ENCODE results near the gene SGCD. TPM values are rescaled to one million over a fixed set of nuclear protein-coding genes. Genes with fewer than 3 reads are reported as not detected.

SGCD gene
- total and polyA plus RNA-seq, 2 experiments from 2014 or later, result 0.77 to 1.3 TPM

DNA sequence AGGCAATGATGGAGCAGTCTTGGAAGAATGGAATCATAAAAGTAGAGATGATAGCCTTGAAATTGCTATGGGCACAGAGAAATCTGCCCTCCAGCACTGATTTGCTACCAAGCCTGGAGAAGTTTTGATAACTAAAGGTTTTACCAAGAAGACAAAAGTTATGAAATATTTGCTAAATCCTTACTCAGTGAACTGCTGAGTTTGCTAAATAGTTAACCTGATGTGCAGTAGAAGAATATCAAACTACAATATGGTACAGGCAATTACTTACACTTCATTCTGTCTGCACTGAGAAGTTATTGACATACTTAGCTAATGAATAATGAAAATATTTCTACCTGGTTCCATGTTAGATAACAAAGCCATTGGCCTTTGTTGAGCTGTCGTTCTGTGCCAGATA is 124.5 kb downstream of the SGCD start:
- Histone ChIP-seq H3K9me3 (ENCODE audit: low read depth) (no peaks in the 10 kb centered on the region), H3K4me1 (ENCODE audit: low read depth) (no peaks in the 10 kb centered on the region), H3K4me3 (no peak overlapping the region), H3K27ac (no peak overlapping the region), H3K36me3 (no peaks in the 10 kb centered on the region), H3K27me3 (no peaks in the 10 kb centered on the region)
- TF ChIP-seq, protein P1, sequence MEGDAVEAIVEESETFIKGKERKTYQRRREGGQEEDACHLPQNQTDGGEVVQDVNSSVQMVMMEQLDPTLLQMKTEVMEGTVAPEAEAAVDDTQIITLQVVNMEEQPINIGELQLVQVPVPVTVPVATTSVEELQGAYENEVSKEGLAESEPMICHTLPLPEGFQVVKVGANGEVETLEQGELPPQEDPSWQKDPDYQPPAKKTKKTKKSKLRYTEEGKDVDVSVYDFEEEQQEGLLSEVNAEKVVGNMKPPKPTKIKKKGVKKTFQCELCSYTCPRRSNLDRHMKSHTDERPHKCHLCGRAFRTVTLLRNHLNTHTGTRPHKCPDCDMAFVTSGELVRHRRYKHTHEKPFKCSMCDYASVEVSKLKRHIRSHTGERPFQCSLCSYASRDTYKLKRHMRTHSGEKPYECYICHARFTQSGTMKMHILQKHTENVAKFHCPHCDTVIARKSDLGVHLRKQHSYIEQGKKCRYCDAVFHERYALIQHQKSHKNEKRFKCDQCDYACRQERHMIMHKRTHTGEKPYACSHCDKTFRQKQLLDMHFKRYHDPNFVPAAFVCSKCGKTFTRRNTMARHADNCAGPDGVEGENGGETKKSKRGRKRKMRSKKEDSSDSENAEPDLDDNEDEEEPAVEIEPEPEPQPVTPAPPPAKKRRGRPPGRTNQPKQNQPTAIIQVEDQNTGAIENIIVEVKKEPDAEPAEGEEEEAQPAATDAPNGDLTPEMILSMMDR (IDR thresholded peaks at IDR 0.05; ENCODE audit: low read depth, low read length), result no peak
- no peak for DNase-seq (ENCODE audit: low read depth in 1 of 2, low spot score in 1 of 2)

DNA sequence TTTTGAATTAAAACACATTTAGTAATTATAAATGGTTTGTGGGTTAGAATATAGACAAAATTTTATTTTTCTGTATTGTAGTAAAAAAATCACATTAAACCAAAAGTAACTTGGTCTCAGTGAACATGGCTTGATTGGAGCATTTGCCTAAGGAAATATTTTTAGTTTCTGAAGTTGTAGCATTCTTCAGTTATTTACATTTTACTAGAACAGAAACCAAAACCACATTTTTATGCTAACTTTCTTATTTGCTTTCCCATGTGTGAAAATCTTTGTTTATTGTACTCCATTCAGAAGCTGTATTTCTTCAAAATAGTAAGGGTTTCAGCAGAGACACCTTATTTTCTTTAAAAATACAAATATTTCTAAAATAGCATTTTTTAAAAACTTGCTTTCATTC is 129.9 kb downstream of the SGCD start:
- Histone ChIP-seq H3K36me3 (no peaks in the 10 kb centered on the region), H3K27me3 (no peaks in the 10 kb centered on the region), H3K4me1 (ENCODE audit: low read depth) (no peaks in the 10 kb centered on the region), H3K9me3 (ENCODE audit: low read depth) (no peaks in the 10 kb centered on the region), H3K27ac (no peak overlapping the region), H3K4me3 (no peak overlapping the region)
- TF ChIP-seq, protein P1 (IDR thresholded peaks at IDR 0.05; ENCODE audit: low read depth, low read length), result no peak
- DNase-seq (ENCODE audit: low read depth in 1 of 2, low spot score in 1 of 2), result no peak

DNA sequence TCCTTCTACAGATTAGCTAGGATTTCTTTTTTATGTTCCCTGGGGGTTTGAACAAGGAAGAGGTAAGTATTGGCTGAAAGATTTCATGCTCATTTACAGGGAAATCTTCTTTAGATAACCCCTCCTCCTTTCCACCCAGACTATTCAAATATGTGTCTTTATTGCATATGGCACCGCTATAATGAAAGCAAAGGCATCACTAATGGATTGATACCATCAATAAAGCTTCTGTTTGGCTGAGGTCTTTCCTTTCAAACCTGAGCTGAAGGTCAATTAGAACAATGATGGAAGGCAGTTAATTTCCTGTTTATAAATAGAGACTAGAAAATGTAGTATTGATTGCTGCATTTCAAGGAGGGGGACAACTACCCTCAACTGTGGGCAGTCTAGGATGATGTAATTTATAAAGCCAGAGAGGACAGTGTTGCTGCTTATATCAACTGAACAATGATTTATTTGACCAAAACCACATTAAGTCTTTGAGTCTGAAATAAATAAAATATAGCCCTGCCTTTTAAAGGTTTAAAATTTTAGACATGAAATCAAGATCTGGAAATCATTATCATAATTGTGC is 132.9 kb downstream of the SGCD start:
- Histone ChIP-seq H3K4me3 (no peak overlapping the region), H3K27ac (no peak overlapping the region), H3K27me3 (no peaks in the 10 kb centered on the region), H3K9me3 (ENCODE audit: low read depth) (no peaks in the 10 kb centered on the region), H3K4me1 (ENCODE audit: low read depth) (no peaks in the 10 kb centered on the region), H3K36me3 (no peaks in the 10 kb centered on the region)
- TF ChIP-seq, protein P1 (IDR thresholded peaks at IDR 0.05; ENCODE audit: low read depth, low read length), result no peak
- DNase-seq (ENCODE audit: low read depth in 1 of 2, low spot score in 1 of 2), result no peak

DNA sequence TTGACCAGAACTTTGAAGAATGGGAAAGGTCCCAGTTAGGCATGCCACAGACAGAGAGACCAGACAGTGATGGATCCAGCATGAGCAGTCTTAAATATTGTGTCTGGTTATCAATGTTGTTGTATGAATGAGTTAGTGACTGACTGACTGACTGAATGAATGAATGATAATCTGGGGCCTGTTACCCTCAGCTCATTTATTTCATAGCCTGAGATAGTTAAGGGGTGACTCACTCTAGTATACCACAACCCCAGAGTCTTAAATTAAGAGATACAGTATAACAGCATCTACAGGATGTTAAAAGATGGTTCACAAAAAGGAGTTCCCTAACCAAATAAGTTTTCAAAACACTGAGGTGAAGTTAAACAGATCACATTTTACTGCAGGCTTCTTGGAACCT is 133.5 kb downstream of the SGCD start:
- DNase-seq (ENCODE audit: low read depth in 1 of 2, low spot score in 1 of 2), result no peak
- H3K27me3 ChIP-seq, result no peaks in the 10 kb centered on the region
- H3K4me3 ChIP-seq, result no peak overlapping the region
- H3K9me3 ChIP-seq (ENCODE audit: low read depth), result no peaks in the 10 kb centered on the region
- no peak overlapping the region for H3K27ac ChIP-seq
- TF ChIP-seq, protein P1 (IDR thresholded peaks at IDR 0.05; ENCODE audit: low read depth, low read length), result no peak
- H3K36me3 ChIP-seq, result no peaks in the 10 kb centered on the region
- H3K4me1 ChIP-seq (ENCODE audit: low read depth), result no peaks in the 10 kb centered on the region

DNA sequence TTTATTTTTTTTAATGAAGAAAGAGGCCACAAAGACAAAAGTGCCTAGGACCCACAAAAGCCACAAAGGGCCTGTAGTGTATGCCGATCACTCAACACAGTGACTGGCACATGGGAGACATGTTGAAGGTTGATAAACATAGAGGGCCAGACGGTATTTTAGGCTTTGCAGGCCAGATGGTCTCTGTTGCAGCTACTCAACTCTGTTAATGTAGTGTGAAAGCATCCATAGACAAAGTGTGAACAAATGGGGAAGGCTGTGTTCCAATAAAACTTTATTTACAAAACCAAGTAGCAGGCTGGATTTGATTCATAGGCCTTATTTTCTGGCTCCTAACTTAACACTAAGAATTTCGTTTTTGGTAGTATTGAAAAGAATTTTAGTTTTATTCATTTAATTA is 139.9 kb downstream of the SGCD start:
- Histone ChIP-seq H3K36me3 (no peaks in the 10 kb centered on the region), H3K4me3 (no peak overlapping the region), H3K9me3 (ENCODE audit: low read depth) (no peaks in the 10 kb centered on the region), H3K4me1 (ENCODE audit: low read depth) (no peaks in the 10 kb centered on the region), H3K27ac (no peak overlapping the region), H3K27me3 (no peaks in the 10 kb centered on the region)
- no peak for DNase-seq (ENCODE audit: low read depth in 1 of 2, low spot score in 1 of 2)
- TF ChIP-seq, protein P1 (IDR thresholded peaks at IDR 0.05; ENCODE audit: low read depth, low read length), result no peak

DNA sequence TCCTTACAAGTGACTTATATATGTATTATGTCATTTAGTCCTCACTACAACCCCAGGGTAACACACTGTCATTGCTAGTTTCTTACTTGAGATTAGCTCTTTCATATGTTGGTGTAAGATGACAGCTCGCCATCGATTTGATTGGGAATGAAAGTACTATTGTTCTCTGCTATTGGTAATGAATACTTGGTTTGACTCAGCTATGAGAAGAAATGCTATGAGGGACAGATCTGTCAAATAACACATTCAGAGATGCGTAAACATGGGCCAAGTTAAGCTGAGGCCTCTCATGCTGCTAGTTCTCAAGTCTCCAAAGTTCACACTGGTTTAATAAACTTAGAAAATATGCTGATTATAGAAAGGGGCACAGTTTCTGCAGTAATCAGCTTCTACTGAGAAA is 142.7 kb downstream of the SGCD start:
- no peak for DNase-seq (ENCODE audit: low read depth in 1 of 2, low spot score in 1 of 2)
- H3K27ac ChIP-seq, result no peak overlapping the region
- no peaks in the 10 kb centered on the region for H3K4me1 ChIP-seq (ENCODE audit: low read depth)
- H3K9me3 ChIP-seq (ENCODE audit: low read depth), result no peaks in the 10 kb centered on the region
- H3K4me3 ChIP-seq, result no peak overlapping the region
- TF ChIP-seq, protein P1 (IDR thresholded peaks at IDR 0.05; ENCODE audit: low read depth, low read length), result no peak
- no peaks in the 10 kb centered on the region for H3K36me3 ChIP-seq
- no peaks in the 10 kb centered on the region for H3K27me3 ChIP-seq
